HEK293 (cell line): ENCODE measurements around the gene ALDH18A1.

Experiments
- CTCF ChIA-PET: fragments of 350-600 bp; formaldehyde crosslinking; extraction: SDS; loops from one replicate; lab custom pipeline; 2021; ENCODE audit warnings: antibody characterized with exemption; lab: Yijun Ruan, JAX
- POLR2A ChIA-PET: fragments of 300-600 bp; formaldehyde crosslinking; extraction: SDS; loops from one replicate; lab custom pipeline; 2020; ENCODE audit warnings: antibody characterized with exemption, inconsistent platforms; lab: Yijun Ruan, JAX
- H3K27ac ChIP-seq: fragments of 200-500 bp; sonication (Bioruptor generic); 2 replicates; pipeline ENCODE4 v1.5.1; 2014; ENCODE audit warnings: low read depth, low read length, control low read depth, inconsistent platforms; ENCODE audit errors: extremely low read depth
- H3K36me3 ChIP-seq, 2 experiments: fragments of 200-500 bp in 1 of 2; sonication (Bioruptor generic) in 1 of 2; 1 replicate in 1 of 2; 2 replicates in 1 of 2; pipeline ENCODE4 v1.5.1; 2014 to 2017; ENCODE audit warnings: inconsistent platforms in 2 of 2, low read length in 2 of 2; ENCODE audit not compliant: control insufficient read depth in 2 of 2, insufficient read depth in 1 of 2
- H3K4me1 ChIP-seq: fragments of 200-500 bp; sonication (Bioruptor generic); 2 replicates; pipeline ENCODE4 v1.5.1; 2014; ENCODE audit warnings: mild to moderate bottlenecking, low read length, inconsistent platforms; ENCODE audit not compliant: control insufficient read depth, insufficient read depth
- H3K4me3 ChIP-seq: 2 replicates; pipeline ENCODE4 v1.5.1; 2011; ENCODE audit warnings: low read depth, mild to moderate bottlenecking, control low read depth, low read length, moderate library complexity
- H3K9me3 ChIP-seq: fragments of 200-500 bp; sonication (Bioruptor generic); 2 replicates; pipeline ENCODE4 v1.5.1; 2014; ENCODE audit warnings: low read depth, low read length, inconsistent platforms; ENCODE audit not compliant: control insufficient read depth, insufficient read depth
- GLI4 ChIP-seq: fragments of 450-650 bp; formaldehyde crosslinking; IDR thresholded peaks from 2 replicates; pipeline ENCODE4 v1.5.1; 2016; ENCODE audit warnings: missing biosample characterization, missing genetic modification characterization
- GLIS2 ChIP-seq: fragments of 450-650 bp; formaldehyde crosslinking; IDR thresholded peaks from 2 replicates; pipeline ENCODE4 v1.5.1; 2016; ENCODE audit warnings: missing biosample characterization, missing genetic modification characterization
- HOXA7 ChIP-seq: sonication (generic); formaldehyde crosslinking; IDR thresholded peaks from 2 replicates; pipeline ENCODE4 v1.8.1; 2022; ENCODE audit warnings: missing genetic modification reagents, borderline replicate concordance
- KLF16 ChIP-seq: fragments of 450-650 bp; formaldehyde crosslinking; IDR thresholded peaks from 2 replicates; pipeline ENCODE4 v1.5.1; 2017; ENCODE audit warnings: missing biosample characterization, missing genetic modification characterization
- MZF1 ChIP-seq: fragments of 450-650 bp; formaldehyde crosslinking; IDR thresholded peaks from 2 replicates; pipeline ENCODE4 v1.5.1; 2017; ENCODE audit warnings: missing biosample characterization, missing genetic modification characterization, borderline replicate concordance
- OSR2 ChIP-seq: fragments of 450-650 bp; formaldehyde crosslinking; IDR thresholded peaks from 2 replicates; pipeline ENCODE4 v1.5.1; 2016; ENCODE audit warnings: missing biosample characterization, missing genetic modification characterization
- PRDM4 ChIP-seq: fragments of 450-650 bp; formaldehyde crosslinking; IDR thresholded peaks from 2 replicates; pipeline ENCODE4 v1.5.1; 2017; ENCODE audit warnings: missing biosample characterization, missing genetic modification characterization
- TRIM28 ChIP-seq: IDR thresholded peaks from 2 replicates; pipeline ENCODE4 v1.6.1; 2011; ENCODE audit warnings: low read length, control low read depth, borderline replicate concordance
- TSHZ1 ChIP-seq: fragments of 450-650 bp; formaldehyde crosslinking; IDR thresholded peaks from 2 replicates; pipeline ENCODE4 v1.5.1; 2016; ENCODE audit warnings: missing biosample characterization, missing genetic modification characterization, borderline replicate concordance
- YY2 ChIP-seq: fragments of 450-650 bp; formaldehyde crosslinking; IDR thresholded peaks from 2 replicates; pipeline ENCODE4 v1.5.1; 2016; ENCODE audit warnings: missing biosample characterization, missing genetic modification characterization
- ZBTB49 ChIP-seq: fragments of 450-650 bp; formaldehyde crosslinking; IDR thresholded peaks from 2 replicates; pipeline ENCODE4 v1.5.1; 2016; ENCODE audit warnings: missing biosample characterization, missing genetic modification characterization, low read depth
- ZNF19 ChIP-seq: fragments of 450-650 bp; formaldehyde crosslinking; IDR thresholded peaks from 2 replicates; pipeline ENCODE4; 2016; ENCODE audit warnings: missing biosample characterization, missing genetic modification characterization, low read depth
- ZNF202 ChIP-seq: fragments of 450-650 bp; formaldehyde crosslinking; IDR thresholded peaks from 2 replicates; pipeline ENCODE4 v1.5.1; 2016; ENCODE audit warnings: missing biosample characterization, missing genetic modification characterization, borderline replicate concordance
- ZNF221 ChIP-seq: fragments of 450-650 bp; formaldehyde crosslinking; IDR thresholded peaks from 2 replicates; pipeline ENCODE4 v1.5.1; 2017; ENCODE audit warnings: missing biosample characterization, missing genetic modification characterization, borderline replicate concordance
- ZNF311 ChIP-seq: fragments of 450-650 bp; formaldehyde crosslinking; IDR thresholded peaks from 2 replicates; pipeline ENCODE4 v1.5.1; 2017; ENCODE audit warnings: missing biosample characterization, missing genetic modification characterization, borderline replicate concordance
- ZNF335 ChIP-seq: fragments of 450-650 bp; formaldehyde crosslinking; conservative IDR thresholded peaks from 2 replicates; pipeline ENCODE4 v1.5.1; 2016; ENCODE audit warnings: missing biosample characterization, missing genetic modification characterization
- ZNF366 ChIP-seq: fragments of 450-650 bp; formaldehyde crosslinking; conservative IDR thresholded peaks from 2 replicates; pipeline ENCODE4 v1.5.1; 2016; ENCODE audit warnings: missing biosample characterization, missing genetic modification characterization
- ZNF416 ChIP-seq: fragments of 450-650 bp; formaldehyde crosslinking; IDR thresholded peaks from 2 replicates; pipeline ENCODE4 v1.5.1; 2016; ENCODE audit warnings: missing biosample characterization, missing genetic modification characterization
- ZNF629 ChIP-seq: fragments of 450-650 bp; formaldehyde crosslinking; IDR thresholded peaks from 2 replicates; pipeline ENCODE4 v1.5.1; 2017; ENCODE audit warnings: missing biosample characterization, missing genetic modification characterization
- ZNF654 ChIP-seq: fragments of 450-650 bp; formaldehyde crosslinking; IDR thresholded peaks from 2 replicates; pipeline ENCODE4 v1.5.1; 2016; ENCODE audit warnings: low read depth, missing biosample characterization, missing genetic modification characterization
- ZNF677 ChIP-seq: fragments of 450-650 bp; IDR thresholded peaks from 2 replicates; pipeline ENCODE4 v1.5.0; 2018; ENCODE audit warnings: missing biosample characterization, mild to moderate bottlenecking, missing genetic modification characterization, moderate library complexity
- ZNF707 ChIP-seq: fragments of 450-650 bp; formaldehyde crosslinking; IDR thresholded peaks from 2 replicates; pipeline ENCODE4 v1.5.1; 2016; ENCODE audit warnings: missing biosample characterization, missing genetic modification characterization
- ZNF776 ChIP-seq: fragments of 450-650 bp; formaldehyde crosslinking; IDR thresholded peaks from 2 replicates; pipeline ENCODE4 v1.5.0; 2017; ENCODE audit warnings: missing biosample characterization, missing genetic modification characterization, borderline replicate concordance

ALDH18A1 gene

GRCh38 chr10:95688648-95689047, 32.1 kb upstream of the ALDH18A1 start:
- no peak overlapping the region for H3K4me3 ChIP-seq
- H3K27ac ChIP-seq = no peak overlapping the region
- ChIA-PET CTCF (interaction anchor here (1.7 kb wide), 1 partner anchor 153 kb away, joined by 6 read pairs; no protein-coding TSS in a partner anchor), POLR2A (interaction anchor here (1.0 kb wide), 1 partner anchor 401 kb away, joined by 4 read pairs; no protein-coding TSS in a partner anchor)
- H3K9me3 ChIP-seq = no peaks in the 10 kb centered on the region
- TF ChIP-seq OSR2 (tag by site-specific recombination) = no peak
- TF ChIP-seq KLF16 (tag by site-specific recombination) = no peak
- no peak for TF ChIP-seq ZNF366
- no peak for TF ChIP-seq ZNF335 (tag by site-specific recombination)
- no peak for TF ChIP-seq ZNF677 (tag by site-specific recombination)
- no peak for TF ChIP-seq ZNF221 (tag by site-specific recombination)
- no peak for TF ChIP-seq TSHZ1 (tag by site-specific recombination)
- no peak for TF ChIP-seq HOXA7
- no peak for TF ChIP-seq ZNF629 (tag by site-specific recombination)
- TF ChIP-seq GLIS2 = no peak
- peaks cover 61 to 77% of the 10 kb centered on the region in 2 experiments for H3K36me3 ChIP-seq
- H3K4me1 ChIP-seq = peaks cover 5% of the 10 kb centered on the region; the same call in 1 of the 2 replicates

- H3K27ac ChIP-seq = no peak overlapping the region
- H3K4me3 ChIP-seq = no peak overlapping the region
- ChIA-PET POLR2A (no interaction called here), CTCF (interaction anchor here (1.0 to 2.1 kb wide), 2 partner anchors 10 to 157 kb away, joined by 3 to 7 read pairs; partner anchors contain the start of gene TCTN3)
- no peak for TF ChIP-seq ZNF311 (tag by site-specific recombination)
- no peak for TF ChIP-seq ZNF707 (tag by site-specific recombination)
- TF ChIP-seq MZF1 (tag by site-specific recombination) = no peak
- no peak for TF ChIP-seq ZNF19
- peaks cover 62 to 83% of the 10 kb centered on the region in 2 experiments for H3K36me3 ChIP-seq
- no peaks in the 10 kb centered on the region for H3K9me3 ChIP-seq
- H3K4me1 ChIP-seq = no peaks in the 10 kb centered on the region
These were observed 27.5 kb upstream of the ALDH18A1 start for GRCh38 chr10:95683966-95684365.

- Histone ChIP-seq H3K9me3 (no peaks in the 10 kb centered on the region), H3K27ac (no peak overlapping the region), H3K36me3 (peaks cover 20 to 51% of the 10 kb centered on the region in 2 experiments), H3K4me3 (no peak overlapping the region), H3K4me1 (no peaks in the 10 kb centered on the region)
- POLR2A ChIA-PET = no interaction called here
- TF ChIP-seq ZNF776 (tag by site-specific recombination) (no peak), ZNF416 (tag by site-specific recombination) (no peak), ZNF654 (no peak), GLI4 (no peak), ZBTB49 (tag by site-specific recombination) (no peak), ZNF202 (tag by site-specific recombination) (no peak), TRIM28 (no peak), PRDM4 (no peak), YY2 (tag by site-specific recombination) (no peak)
- CTCF ChIA-PET = interaction anchor here (0.6 to 1.6 kb wide), 3 partner anchors 18 to 782 kb away, joined by 3 to 6 read pairs (median 4); partner anchors contain the start of gene TCTN3
These were observed 19.0 kb upstream of the ALDH18A1 start for GRCh38 chr10:95675403-95676116.
